ENCODE results near the gene DSTN.

GRCh38 chr20:17587148-17587547 is 17.3 kb downstream of the DSTN start:
- TF ChIP-seq POLR2A (IDR thresholded peaks at IDR 0.05) (no peak), CTCF (IDR thresholded peaks at IDR 0.05) (no peak)

Measured in esophagus squamous epithelium (tissue), 4 donors.